ENCODE results near the gene MRAP2. TPM values are rescaled to one million over a fixed set of nuclear protein-coding genes. Genes with fewer than 3 reads are reported as not detected.
"Not testable (repeated sequence)": the region's sequence is repeated elsewhere in the genome, so short reads cannot be mapped to it uniquely, and the experiment has no call there.

The MRAP2 gene
- total and polyA plus RNA-seq, 8 donors = 0.76 to 10.9 (median 5.8) TPM

- no peak overlapping the region for H3K4me3 ChIP-seq
- peak in 1 of 4 donors; percentile 14 for DNase-seq
- no peak for TF ChIP-seq CTCF (IDR thresholded peaks at IDR 0.05)
- H3K4me1 ChIP-seq = no peaks in the 10 kb centered on the region
- no peaks in the 10 kb centered on the region for H3K9me3 ChIP-seq
- no peaks in the 10 kb centered on the region for H3K36me3 ChIP-seq
- no peak for ATAC-seq
- no peak overlapping the region for H3K27ac ChIP-seq
- intact Hi-C loops (cut with DNase I) = no loop called here
- H3K27me3 ChIP-seq = no peaks in the 10 kb centered on the region
Measured at GRCh38 chr6:84027340-84028181, 6.0 kb upstream of the MRAP2 start.

- TF ChIP-seq CTCF (IDR thresholded peaks at IDR 0.05) = no peak
- ATAC-seq (no peak), DNase-seq (no peak)
- no peak overlapping the region for H3K27ac ChIP-seq
- H3K9me3 ChIP-seq = no peaks in the 10 kb centered on the region
- peaks cover 0 to 6% of the 10 kb centered on the region in 2 donors for H3K27me3 ChIP-seq
- H3K36me3 ChIP-seq = no peaks in the 10 kb centered on the region
- intact Hi-C loops (cut with DNase I) = no loop called here
- H3K4me3 ChIP-seq = no peak overlapping the region
- H3K4me1 ChIP-seq = no peaks in the 10 kb centered on the region
Measured at GRCh38 chr6:84028350-84028749, 5.2 kb upstream of the MRAP2 start.

DNA sequence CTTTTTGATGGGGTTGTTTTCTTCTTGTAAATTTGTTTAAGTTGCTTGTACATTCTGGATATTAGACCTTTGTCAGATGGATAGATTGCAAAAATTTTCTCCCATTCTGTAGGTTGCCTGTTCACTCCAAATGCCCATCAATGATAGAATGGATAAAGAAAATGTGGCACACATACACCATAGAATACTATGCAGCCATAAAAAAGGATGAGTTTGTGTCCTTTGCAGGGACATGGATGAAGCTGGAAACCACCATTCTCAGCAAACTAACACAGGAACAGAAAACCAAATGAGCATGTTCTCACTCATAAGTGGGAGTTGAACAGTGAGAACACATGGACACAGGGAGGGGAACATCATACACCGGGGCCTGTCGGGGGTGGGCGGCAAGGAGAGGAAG lies 1.6 kb upstream of the MRAP2 start:
- H3K4me3 ChIP-seq; ATAC-seq; H3K36me3 ChIP-seq; H3K9me3 ChIP-seq; DNase-seq; intact Hi-C loops (cut with DNase I); H3K27ac ChIP-seq; H3K4me1 ChIP-seq: not testable (repeated sequence)
- peaks cover 6 to 28% of the 10 kb centered on the region in 2 donors for H3K27me3 ChIP-seq

DNA sequence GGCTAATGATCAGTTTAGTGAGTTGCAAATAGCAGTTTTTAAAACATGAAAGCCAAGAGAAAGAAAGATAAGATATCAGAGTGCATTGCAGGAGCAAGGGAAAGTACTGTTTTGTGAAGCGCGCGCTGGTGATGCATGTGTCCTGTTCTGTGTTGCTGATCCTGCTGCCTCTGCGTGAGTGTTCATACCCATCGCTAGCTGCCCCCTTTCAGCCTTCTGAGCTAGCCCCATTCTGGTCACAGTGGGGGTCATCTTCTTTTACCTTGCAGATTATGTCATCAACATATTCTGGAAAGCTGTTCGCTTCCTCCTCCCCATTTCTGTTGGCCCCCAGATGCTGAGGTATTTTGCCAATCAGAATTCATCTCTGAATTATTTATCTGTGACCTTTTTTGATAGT lies 1.9 kb downstream of the MRAP2 start:
- no peak for TF ChIP-seq CTCF (IDR thresholded peaks at IDR 0.05)
- intact Hi-C loops (cut with DNase I) = no loop called here
- Histone ChIP-seq H3K27me3 (peaks cover 6 to 28% of the 10 kb centered on the region in 2 donors), H3K27ac (no peak overlapping the region), H3K36me3 (no peaks in the 10 kb centered on the region), H3K4me1 (peaks cover 0 to 3% of the 10 kb centered on the region in 2 donors), H3K4me3 (no peak overlapping the region), H3K9me3 (peaks cover 0 to 2% of the 10 kb centered on the region in 2 donors)
- no peak for DNase-seq
- ATAC-seq = no peak

DNA sequence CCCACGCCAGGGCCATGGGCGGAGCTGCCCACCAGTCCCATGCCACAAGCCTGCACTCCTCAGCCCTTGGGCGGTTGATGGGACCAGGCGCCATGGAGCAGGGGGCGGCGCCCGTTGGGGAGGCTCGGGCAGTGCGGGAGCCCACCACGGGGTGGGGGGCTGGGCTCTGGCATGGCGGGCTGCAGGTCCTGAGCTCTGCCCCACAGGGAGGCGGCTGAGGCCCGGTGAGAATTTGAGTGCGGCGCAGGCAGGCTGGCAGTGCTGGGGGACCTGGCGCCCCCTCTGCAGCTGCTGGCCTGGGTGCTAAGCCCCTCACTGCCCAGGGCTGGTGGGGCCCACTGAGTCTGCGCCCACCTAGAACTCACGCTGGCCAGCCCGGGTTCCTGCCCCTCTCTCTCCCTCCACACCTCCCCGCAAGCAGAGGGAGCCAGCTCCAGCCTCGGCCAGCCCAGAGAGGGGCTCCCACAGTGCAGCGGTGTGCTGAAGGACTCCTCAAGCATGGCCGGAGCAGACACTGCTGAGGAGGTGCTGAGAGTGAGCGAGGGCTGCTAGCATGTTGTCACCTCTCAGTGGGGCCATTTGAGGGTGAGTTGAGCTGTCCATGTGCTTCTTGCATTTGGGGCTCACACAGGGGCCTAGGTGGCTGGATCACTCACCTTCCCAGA lies 4.0 kb downstream of the MRAP2 start:
- no peak for TF ChIP-seq CTCF (IDR thresholded peaks at IDR 0.05)
- intact Hi-C loops (cut with DNase I) = no loop called here
- H3K4me3 ChIP-seq = no peak overlapping the region
- H3K9me3 ChIP-seq = peaks cover 0 to 2% of the 10 kb centered on the region in 2 donors
- no peak overlapping the region for H3K27ac ChIP-seq
- ATAC-seq (no peak), DNase-seq (no peak)
- H3K27me3 ChIP-seq = peaks cover 6 to 28% of the 10 kb centered on the region in 2 donors
- peaks cover 0 to 3% of the 10 kb centered on the region in 2 donors for H3K4me1 ChIP-seq
- no peaks in the 10 kb centered on the region for H3K36me3 ChIP-seq
